Stimulated activated CD4-positive, alpha-beta T cell treated with anti-CD3 and anti-CD28 coated beads, Interleukin-1b, Interleukin-23, amount 100 ng/mL, for 1 hour (primary cell): ENCODE data around the gene ACOX3.
"Not testable (repeated sequence)": the region's sequence is repeated elsewhere in the genome, so short reads cannot be mapped to it uniquely, and the experiment has no call there.

Experiments
- DNase-seq, 2 donors: peaks; one replicate each; pipeline ENCODE4 v3.0.0-alpha.2; 2020; ENCODE audit warnings: low read depth in 2 of 2

The ACOX3 gene

DNA sequence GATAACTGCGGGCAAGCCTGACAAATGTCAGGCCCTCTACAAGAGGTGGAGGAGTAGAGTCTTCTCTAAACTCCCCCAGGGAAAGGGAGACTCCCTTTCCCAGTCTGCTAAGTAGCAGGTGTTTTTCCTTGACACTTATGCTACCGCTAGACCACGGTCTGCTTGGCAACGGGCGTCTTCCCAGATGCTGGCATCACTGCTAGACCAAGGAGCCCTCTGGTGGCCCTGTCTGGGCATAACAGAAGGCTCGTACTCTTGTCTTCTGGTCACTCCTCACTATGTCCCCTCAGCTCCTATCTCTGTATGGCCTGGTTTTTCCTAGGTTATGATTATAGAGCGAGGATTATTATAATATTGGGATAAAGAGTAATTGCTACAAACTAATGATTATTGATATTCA is 33.6 kb downstream of the ACOX3 start:
- not testable (repeated sequence) for DNase-seq

DNA sequence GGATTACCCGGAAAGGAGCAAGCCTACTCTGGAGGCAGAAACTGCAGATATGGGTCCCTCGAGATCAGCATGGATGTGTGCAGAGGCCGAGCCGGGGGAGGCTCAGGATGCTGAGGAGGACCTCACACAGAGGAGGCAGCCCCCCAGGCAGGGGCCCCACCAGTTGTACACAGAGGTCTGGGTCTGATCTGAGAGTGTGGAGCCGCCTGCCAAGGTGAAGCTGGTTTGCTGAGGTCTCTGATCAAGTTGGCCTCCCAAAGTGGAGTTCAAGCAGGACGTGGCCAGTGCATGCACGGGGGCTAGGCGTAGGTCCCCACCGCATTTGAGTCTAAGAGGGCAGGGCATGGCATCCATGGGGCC is 35.0 kb downstream of the ACOX3 start:
- no peak for DNase-seq

DNA sequence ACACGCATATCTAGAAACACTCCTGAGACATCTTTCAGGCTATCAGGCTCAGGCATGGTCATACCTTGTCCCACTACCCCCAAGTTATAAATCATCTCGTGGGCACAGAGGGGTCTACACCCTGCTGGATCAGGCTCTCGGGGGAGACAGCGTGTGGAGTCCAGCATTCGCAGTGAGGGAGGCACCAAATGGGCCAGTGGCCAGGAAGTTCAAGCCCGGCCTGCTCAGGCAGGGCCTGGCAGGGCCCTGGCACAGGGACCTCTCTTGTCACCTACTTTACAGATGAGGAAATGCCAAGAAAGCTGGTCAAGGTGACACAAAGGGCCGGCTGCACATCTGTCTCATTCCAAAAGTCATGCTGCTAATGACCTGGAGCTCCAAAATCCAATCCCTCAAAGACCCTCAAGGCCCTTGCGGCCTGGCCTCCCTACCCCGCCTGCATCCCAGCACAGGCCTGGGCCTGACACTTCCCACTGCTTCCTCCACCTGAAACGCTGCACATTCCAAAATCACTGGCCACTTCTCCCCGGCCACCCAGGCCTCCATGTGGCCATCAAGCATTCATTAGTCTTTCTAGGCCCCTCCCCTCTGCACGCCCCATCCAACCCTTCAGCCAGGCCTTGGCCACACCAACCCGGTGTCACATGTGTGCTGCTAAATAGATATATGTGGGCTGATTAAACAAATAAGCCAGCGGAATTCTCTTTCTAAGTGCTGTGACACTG is 35.6 kb downstream of the ACOX3 start:
- no peak for DNase-seq

DNA sequence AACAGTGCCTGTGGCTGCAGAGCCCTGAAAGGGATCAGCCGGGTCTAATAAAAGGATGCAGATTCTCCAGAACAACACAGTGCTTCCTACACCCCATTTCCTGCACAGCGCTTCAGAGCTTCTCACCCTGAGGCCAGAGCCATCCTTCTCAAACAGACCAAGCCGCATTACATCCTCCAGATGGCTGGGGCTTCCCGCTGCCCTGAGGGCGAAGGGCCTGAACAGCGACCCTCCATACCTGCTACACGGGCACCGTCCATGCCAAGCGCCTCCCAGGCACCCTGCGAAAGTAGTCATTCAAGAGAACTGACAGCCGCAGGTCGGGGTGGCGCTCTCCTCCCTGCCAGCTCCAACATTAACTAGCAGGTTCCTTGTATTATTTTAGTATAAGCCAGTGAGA is 36.5 kb downstream of the ACOX3 start:
- no peak for DNase-seq

- peak in 1 of 2 donors; percentile 32 for DNase-seq
Measured at GRCh38 chr4:8403173-8403753, 37.3 kb downstream of the ACOX3 start.

DNA sequence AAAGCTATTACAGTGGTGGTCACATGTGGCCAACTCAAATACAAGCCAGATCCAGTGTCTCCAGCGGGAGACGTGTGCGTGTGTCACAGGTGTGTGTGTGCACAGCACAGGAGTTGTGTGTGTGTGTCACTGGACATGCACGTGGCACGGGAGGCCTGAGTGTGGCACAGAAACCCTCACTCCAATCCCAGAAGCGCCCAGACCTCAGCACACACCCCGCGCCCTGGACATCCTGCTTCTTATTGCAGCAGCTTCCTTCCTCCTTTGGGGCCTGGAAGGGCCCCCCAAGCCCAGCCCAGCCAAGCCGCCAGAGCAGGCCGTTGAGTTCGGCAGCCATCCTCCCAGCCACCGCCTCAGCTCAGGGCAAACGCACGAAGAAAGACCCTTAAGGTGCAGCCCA is 37.9 kb downstream of the ACOX3 start:
- DNase-seq, result no peak

DNA sequence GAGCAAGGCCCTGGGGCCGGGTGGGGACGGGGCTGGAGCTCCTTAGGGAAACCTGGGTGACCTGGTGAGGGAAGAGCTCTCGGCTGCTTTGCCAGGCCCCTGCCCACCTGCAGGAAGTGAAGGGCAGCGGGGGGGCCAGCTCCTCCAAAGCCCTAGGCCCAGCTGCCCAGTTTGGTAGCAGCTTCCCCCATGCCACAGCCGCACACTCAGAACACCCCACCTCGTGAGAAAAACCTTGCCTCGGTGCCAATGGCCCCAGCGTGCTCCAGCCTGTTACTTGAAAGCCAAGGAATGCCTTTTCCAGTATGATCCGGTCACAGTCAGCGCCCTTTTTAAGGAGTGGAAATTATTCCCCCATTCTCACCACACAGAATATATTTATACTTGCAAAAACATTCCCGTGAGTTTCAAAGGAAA is 38.3 kb downstream of the ACOX3 start:
- DNase-seq, result no peak

- no peak for DNase-seq
Measured at GRCh38 chr4:8401665-8402064, 38.9 kb downstream of the ACOX3 start.

GRCh38 chr4:8400632-8401325 is 39.7 kb downstream of the ACOX3 start:
- DNase-seq, result no peak

DNA sequence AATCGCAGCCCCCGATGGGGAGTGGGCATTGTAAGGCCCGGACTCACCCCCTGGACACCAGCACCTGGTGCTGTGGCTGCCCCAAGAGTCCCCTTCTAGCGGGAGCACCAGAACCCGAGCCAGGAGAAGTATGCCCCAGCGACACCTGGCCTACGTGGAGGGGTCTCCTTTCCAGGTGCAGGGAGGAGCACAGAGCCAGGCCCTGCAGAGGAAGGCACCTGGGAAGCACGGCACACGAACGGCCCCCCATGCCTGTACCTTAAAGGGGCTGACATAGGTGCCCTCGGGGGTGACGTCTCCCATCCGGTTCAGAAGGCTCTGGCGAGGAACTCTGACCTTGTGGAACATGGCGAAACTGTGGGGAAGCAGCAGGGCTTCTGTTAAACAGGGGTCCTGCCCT is 41.2 kb downstream of the ACOX3 start:
- no peak for DNase-seq

DNA sequence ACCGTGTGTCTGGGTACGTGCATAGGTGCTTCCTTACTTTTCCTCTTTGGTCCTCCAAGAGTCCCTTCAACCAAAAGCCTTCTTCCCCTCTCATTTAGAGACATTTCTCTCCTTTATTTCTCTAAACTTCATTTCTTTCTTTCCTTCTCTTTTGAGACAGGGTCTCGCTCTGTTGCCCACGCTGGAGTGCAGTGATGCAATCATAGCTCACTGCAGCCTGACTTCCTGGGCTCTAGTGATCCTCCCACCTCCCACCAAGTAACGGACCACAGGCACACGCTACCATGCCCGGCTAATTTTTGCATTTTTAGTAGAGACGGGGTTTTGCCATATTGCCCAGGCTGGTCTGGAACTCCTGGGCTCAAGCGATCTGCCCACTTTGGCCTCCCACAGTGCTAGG is 42.2 kb downstream of the ACOX3 start:
- no peak for DNase-seq

- no peak for DNase-seq
Measured at GRCh38 chr4:8396762-8397406, 43.6 kb downstream of the ACOX3 start.

DNA sequence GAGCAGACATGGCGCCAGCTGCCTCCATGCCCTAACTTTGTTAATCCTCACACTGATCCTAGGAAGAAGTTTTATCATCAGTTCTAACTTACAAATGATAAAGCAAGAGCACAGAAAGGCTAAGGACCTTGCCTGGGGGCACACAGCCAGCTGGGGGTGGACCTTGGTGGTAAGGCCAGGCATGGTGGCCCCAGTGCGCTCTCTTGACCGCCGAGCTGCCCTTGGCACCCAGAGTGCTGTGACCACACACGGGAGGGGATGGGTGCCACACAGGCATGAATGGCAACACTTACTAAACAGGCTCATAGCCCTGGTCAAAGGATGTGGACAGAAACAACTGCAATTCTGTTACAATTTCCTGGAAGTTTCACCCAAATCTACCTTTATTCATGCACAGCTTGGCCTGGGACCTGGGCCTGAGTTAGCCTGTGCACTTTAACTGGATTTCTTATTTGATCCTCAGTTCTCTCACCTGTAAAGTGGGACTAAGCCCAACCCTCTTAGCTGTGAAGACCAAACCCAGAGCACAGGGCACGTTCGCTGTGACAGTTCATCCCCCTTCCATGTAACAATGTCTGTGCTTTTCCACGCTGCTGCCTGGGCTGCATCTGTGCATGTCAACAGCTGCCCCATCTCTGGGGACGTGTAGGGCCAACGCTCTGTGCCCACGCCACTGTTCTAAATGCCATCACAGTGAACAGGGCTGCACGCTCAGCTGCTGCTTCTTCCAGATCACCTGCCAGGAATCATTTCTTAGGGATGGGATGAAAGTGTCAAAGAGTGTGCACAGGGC is 44.8 kb downstream of the ACOX3 start:
- no peak for DNase-seq

DNA sequence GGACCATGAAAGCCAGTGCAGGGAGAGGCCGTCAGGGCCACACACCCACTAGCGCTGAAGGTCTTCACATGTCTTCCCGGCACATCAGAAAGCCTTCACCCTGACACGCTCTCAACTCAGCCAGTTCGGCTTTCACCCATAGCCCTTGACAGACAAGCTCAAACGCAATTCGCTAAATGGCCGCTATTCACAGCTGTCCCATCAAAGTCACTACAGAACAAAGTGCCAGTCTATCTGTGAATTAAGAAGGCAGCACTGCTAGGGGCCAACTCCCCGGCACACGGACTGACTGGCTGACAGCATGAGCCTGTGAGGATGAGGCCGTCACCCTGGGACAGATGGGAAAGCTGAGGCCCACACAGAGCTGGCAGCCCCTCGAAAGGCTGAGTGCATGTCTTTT is 45.7 kb downstream of the ACOX3 start:
- no peak for DNase-seq

DNA sequence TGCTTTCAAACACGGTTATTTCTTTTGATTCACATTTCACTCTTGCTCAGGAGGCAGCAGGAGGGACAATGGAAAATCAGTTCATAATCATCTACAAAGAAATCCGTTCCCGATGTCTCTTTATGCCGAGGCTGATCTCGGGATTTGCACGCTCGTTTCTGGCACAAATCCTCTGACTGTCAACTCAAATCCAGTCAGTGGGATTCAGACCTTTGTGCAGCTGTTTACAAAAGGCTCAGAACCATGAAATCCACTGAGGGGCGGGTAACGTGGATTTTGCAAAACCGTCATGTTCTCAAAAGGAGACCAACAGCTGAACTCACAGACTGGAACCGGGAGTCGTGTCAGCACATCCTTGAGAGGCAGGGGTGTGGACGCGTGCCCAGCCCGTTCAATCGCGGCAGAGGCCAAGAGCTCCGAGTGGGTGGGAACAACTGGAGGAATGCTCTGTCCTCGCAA is 46.4 kb downstream of the ACOX3 start:
- DNase-seq, result no peak

DNA sequence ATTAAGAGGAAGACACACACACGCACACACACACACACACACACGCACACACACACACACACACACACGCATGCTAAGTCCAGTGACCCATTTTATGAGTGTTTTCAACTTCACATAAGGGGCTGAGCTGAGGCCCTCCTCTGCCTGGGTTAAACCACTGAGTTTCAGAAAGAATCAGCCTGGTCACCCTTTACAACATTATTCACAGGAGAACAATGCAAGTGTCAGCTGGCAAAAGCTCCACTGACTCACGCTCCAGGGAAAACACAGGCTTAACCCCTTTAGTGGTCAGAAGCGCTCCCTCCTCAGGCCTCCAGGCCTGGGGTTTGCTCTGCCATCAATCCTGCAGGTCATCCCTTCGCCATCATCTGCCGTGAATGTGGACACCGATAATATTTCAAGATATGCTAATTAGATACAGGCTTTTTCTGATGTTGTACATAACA is 46.9 kb downstream of the ACOX3 start:
- no peak for DNase-seq

GRCh38 chr4:8392591-8393190 is 47.8 kb downstream of the ACOX3 start:
- no peak for DNase-seq

DNA sequence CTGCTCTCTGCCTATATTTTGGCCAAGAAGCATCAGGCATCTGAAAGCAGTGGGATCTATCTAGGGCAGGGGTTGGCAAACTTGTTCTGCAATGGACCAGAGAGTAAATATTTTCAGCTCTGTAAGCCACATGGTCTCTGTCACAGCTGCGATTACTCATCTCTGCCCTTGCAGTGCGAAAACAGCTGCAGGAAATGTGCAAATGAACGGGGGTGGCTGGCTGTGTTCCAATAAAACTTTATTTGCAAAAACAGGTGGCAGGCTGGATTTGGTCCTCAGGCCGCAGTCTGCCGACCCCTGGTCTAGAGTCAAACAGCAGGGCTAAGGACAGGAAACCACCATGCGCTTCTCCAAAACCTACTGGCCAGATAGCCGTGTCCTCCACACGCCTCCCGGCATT is 48.6 kb downstream of the ACOX3 start:
- no peak for DNase-seq

GRCh38 chr4:8391071-8391470 is 49.5 kb downstream of the ACOX3 start:
- DNase-seq, result no peak

DNA sequence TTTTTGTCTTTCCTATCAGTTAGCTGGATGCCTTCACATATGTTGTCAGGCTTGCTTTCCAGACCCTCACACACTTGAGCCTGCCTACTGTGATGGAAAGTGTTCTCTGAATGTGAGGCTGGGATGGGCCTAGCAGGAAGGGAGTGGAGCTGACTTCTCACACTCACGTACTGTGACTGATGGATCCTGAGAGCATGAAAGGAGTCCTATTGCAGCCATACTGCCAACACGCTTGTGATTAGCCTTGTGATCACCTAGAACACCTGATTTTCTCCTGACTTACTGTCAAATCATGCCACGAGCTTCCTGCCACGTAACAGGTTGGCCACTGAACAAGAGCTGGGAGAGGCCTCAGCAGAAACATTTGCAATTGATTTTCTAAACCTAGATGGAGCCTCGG is 49.9 kb downstream of the ACOX3 start:
- DNase-seq, result no peak

GRCh38 chr4:8388528-8388870 is 52.0 kb downstream of the ACOX3 start:
- no peak for DNase-seq
